CD4-positive, alpha-beta T cell (primary cell): Measurements from ENCODE around the gene PER3. TPM values are rescaled to one million over a fixed set of nuclear protein-coding genes. Genes with fewer than 3 reads are reported as not detected.

Experiments used
- ATAC-seq: fragments of 200-7000 bp; cut with Tn5 transposase; one replicate; pipeline ENCODE4 v1.10.0; 2022; ENCODE audit warnings: mild to moderate bottlenecking; ENCODE audit not compliant: poor library complexity
- CTCF ChIA-PET: fragments of 350-600 bp; sonication (Branson Sonifier 250); formaldehyde crosslinking; loops from one replicate; lab custom pipeline; 2021; ENCODE audit warnings: antibody characterized with exemption, inconsistent platforms; lab: Charles Lee
- POLR2A ChIA-PET: fragments of 350-600 bp; sonication (Branson Sonifier 250); formaldehyde crosslinking; loops from one replicate; lab custom pipeline; 2021; ENCODE audit warnings: antibody characterized with exemption, inconsistent platforms; lab: Charles Lee
- DNase-seq, 14 experiments: peaks; one replicate each; pipeline ENCODE4 v3.0.0-alpha.2; 2013 to 2020; ENCODE audit warnings: mixed read lengths in 2 of 14
- H3K27ac ChIP-seq, 2 donors: one replicate each; pipeline versions ENCODE4 v1.5.1 to v1.7.0; 2013; ENCODE audit warnings: low read length in 2 of 2, low read depth in 1 of 2, mild to moderate bottlenecking in 1 of 2
- H3K27me3 ChIP-seq, 2 experiments: 1 replicate in 1 of 2; 2 replicates in 1 of 2; pipeline versions ENCODE4 v1.6.1 to v1.7.0; 2013; ENCODE audit warnings: low read length in 2 of 2, control low read depth in 1 of 2, mild to moderate bottlenecking in 1 of 2, moderate library complexity in 1 of 2; ENCODE audit not compliant: insufficient read depth in 2 of 2, control insufficient read depth in 1 of 2
- H3K36me3 ChIP-seq: one replicate; pipeline ENCODE4 v1.6.1; 2013; ENCODE audit warnings: low read length, control low read depth; ENCODE audit not compliant: insufficient read depth
- H3K4me1 ChIP-seq: one replicate; pipeline ENCODE4 v1.6.1; 2013; ENCODE audit warnings: low read length, control low read depth; ENCODE audit not compliant: insufficient read depth
- H3K4me3 ChIP-seq: one replicate; pipeline ENCODE4 v1.5.1; 2013; ENCODE audit warnings: mild to moderate bottlenecking, low read length, moderate library complexity
- H3K9me3 ChIP-seq, 2 experiments: 1 replicate in 1 of 2; 2 replicates in 1 of 2; pipeline versions ENCODE4 v1.6.1 to v1.7.0; 2013; ENCODE audit warnings: low read length in 2 of 2, mild to moderate bottlenecking in 2 of 2, control low read depth in 1 of 2, moderate library complexity in 1 of 2; ENCODE audit not compliant: control insufficient read depth in 1 of 2, insufficient read depth in 1 of 2
- H3K27ac Mint-ChIP-seq: one replicate; pipeline ENCODE4 v1.8.0; 2020; ENCODE audit warnings: mixed read lengths
- H3K27me3 Mint-ChIP-seq: one replicate; pipeline ENCODE4 v1.8.0; 2021; ENCODE audit warnings: mixed read lengths
- H3K36me3 Mint-ChIP-seq: one replicate; pipeline ENCODE4 v1.8.0; 2021; ENCODE audit warnings: low read depth, mixed read lengths
- H3K4me1 Mint-ChIP-seq: one replicate; pipeline ENCODE4 v1.8.0; 2021; ENCODE audit warnings: low read depth, mixed read lengths
- H3K4me3 Mint-ChIP-seq: one replicate; pipeline ENCODE4 v1.8.0; 2020; ENCODE audit warnings: mild to moderate bottlenecking, mixed read lengths
- H3K9me3 Mint-ChIP-seq: one replicate; pipeline ENCODE4 v1.8.0; 2020; ENCODE audit warnings: mixed read lengths
- intact Hi-C, 2 experiments: fragments of 100-400 bp; cut with DNase I in 1 of 2; cut with micrococcal nuclease in 1 of 2; formaldehyde crosslinking; loops; one replicate each; pipeline versions ENCODE4 v1.15.1 to v1.9.0; 2023 to 2025; cut with DNase I, micrococcal nuclease
- total RNA-seq, 174 experiments: library from RNA in 2 of 174; stranded (reverse) in 2 of 174; gene quantifications; one replicate each; pipeline ENCODE4 v1.2.3 and lab custom pipeline; 2021 to 2026
- TF ChIP-seq, protein P1 (sequence below): fragments of 200-600 bp; IDR thresholded peaks from one replicate; pipeline ENCODE4 v1.8.0; 2022; ENCODE audit warnings: antibody characterized with exemption, mild to moderate bottlenecking

PER3 gene
- total RNA-seq, 2 experiments from 2014 or later, result 10.1 to 11.4 TPM

GRCh38 chr1:7778133-7778628, 5.9 kb upstream of the PER3 start:
- no peak for DNase-seq
- H3K4me3 Mint-ChIP-seq, result no peak overlapping the region
- peaks cover 47% of the 10 kb centered on the region for H3K4me1 Mint-ChIP-seq

DNA sequence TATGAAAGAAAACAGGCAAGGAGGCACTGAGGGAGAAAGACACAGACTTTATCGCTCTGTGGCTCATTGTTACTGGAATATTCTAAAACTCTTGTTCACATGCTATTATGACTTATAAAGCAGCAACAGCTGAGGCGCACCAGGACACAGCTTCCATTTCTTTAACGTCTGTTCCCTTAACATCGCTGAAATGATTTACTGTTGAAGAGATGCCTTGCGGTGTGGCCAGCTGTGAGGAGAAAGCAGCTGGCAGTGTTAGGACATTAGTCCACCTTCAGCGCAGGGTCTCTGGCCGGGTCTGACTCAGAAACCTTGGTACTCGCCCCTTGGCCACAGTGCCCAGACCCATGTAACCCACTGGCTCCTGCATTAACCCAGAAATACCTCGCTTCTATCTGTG, 3.1 kb upstream of the PER3 start:
- peaks cover 0 to 5% of the 10 kb centered on the region in 2 experiments for H3K9me3 ChIP-seq
- ChIA-PET POLR2A (interaction anchor here (3.1 kb wide), 1 partner anchor 9 kb away, joined by 19 read pairs; the partner anchor contains the start of gene VAMP3), CTCF (no interaction called here)
- H3K27me3 ChIP-seq, result no peaks in the 10 kb centered on the region
- Mint-ChIP-seq H3K27ac (peak overlapping the region; percentile 43), H3K4me3 (peak overlapping the region; percentile 15), H3K9me3 (no peaks in the 10 kb centered on the region), H3K27me3 (no peaks in the 10 kb centered on the region), H3K36me3 (peaks cover 52% of the 10 kb centered on the region), H3K4me1 (peaks cover 32% of the 10 kb centered on the region)
- peaks cover 34% of the 10 kb centered on the region for H3K4me1 ChIP-seq
- no peak overlapping the region for H3K27ac ChIP-seq
- H3K4me3 ChIP-seq, result no peak overlapping the region
- DNase-seq, result no peak
- intact Hi-C loops, result loop anchor here in 1 of 2 experiments (10.0 kb wide), 3 partner anchors 174 to 1094 kb away; partner anchors contain the start of genes ENO1 and RERE
- TF ChIP-seq, protein P1, sequence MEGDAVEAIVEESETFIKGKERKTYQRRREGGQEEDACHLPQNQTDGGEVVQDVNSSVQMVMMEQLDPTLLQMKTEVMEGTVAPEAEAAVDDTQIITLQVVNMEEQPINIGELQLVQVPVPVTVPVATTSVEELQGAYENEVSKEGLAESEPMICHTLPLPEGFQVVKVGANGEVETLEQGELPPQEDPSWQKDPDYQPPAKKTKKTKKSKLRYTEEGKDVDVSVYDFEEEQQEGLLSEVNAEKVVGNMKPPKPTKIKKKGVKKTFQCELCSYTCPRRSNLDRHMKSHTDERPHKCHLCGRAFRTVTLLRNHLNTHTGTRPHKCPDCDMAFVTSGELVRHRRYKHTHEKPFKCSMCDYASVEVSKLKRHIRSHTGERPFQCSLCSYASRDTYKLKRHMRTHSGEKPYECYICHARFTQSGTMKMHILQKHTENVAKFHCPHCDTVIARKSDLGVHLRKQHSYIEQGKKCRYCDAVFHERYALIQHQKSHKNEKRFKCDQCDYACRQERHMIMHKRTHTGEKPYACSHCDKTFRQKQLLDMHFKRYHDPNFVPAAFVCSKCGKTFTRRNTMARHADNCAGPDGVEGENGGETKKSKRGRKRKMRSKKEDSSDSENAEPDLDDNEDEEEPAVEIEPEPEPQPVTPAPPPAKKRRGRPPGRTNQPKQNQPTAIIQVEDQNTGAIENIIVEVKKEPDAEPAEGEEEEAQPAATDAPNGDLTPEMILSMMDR, result no peak
- peaks cover 32% of the 10 kb centered on the region for H3K36me3 ChIP-seq
- ATAC-seq, result no peak

More at GRCh38 chr1:7778133-7778628, 5.9 kb upstream of the PER3 start:
- no peak overlapping the region for H3K27ac ChIP-seq
- no peaks in the 10 kb centered on the region for H3K27me3 ChIP-seq
- Mint-ChIP-seq H3K36me3 (peaks cover 68% of the 10 kb centered on the region), H3K27me3 (no peaks in the 10 kb centered on the region), H3K9me3 (no peaks in the 10 kb centered on the region), H3K27ac (no peak overlapping the region)
- intact Hi-C loops, result no loop called here
- no peak overlapping the region for H3K4me3 ChIP-seq
- no peaks in the 10 kb centered on the region for H3K9me3 ChIP-seq
- ChIA-PET POLR2A (no interaction called here), CTCF (no interaction called here)
- H3K36me3 ChIP-seq, result peaks cover 40% of the 10 kb centered on the region
- H3K4me1 ChIP-seq, result peaks cover 23% of the 10 kb centered on the region
- no peak for ATAC-seq
- TF ChIP-seq, protein P1, result no peak

DNA sequence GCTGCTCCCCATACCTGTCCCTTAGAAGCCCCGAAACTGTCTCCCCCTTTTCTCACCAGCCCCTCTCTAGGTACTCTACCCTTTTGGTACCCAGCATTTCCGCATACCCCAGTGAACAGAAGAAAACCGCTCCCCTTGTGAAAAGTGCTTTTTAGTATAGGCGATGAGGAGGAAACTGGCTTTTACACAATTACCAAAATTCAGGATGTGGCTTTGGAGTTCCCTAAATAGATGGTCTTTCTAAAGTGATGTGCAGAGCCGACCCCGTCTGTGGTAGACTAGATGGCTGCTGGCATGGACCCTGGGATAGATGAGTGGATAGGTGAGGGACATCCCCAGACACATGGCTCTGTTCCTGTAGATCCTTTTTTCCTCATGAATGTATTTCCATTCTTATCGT, 2.6 kb upstream of the PER3 start:
- Mint-ChIP-seq H3K4me3 (peak overlapping the region; percentile 55), H3K4me1 (peaks cover 32% of the 10 kb centered on the region), H3K36me3 (peaks cover 49% of the 10 kb centered on the region), H3K27ac (peak overlapping the region; percentile 43), H3K9me3 (no peaks in the 10 kb centered on the region), H3K27me3 (no peaks in the 10 kb centered on the region)
- ATAC-seq (no peak), DNase-seq (no peak)
- POLR2A ChIA-PET, result interaction anchor here (1.1 to 3.1 kb wide), 2 partner anchors 10 to 29 kb away, joined by 3 to 19 read pairs; partner anchors contain the start of gene VAMP3
- intact Hi-C loops, result loop anchor here in 1 of 2 experiments (10.0 kb wide), 3 partner anchors 173 to 1093 kb away; partner anchors contain the start of genes ENO1 and RERE
- Histone ChIP-seq H3K4me1 (peaks cover 34% of the 10 kb centered on the region), H3K4me3 (no peak overlapping the region), H3K9me3 (peaks cover 0 to 5% of the 10 kb centered on the region in 2 experiments), H3K27ac (no peak overlapping the region), H3K27me3 (no peaks in the 10 kb centered on the region), H3K36me3 (peaks cover 31% of the 10 kb centered on the region)
- TF ChIP-seq, protein P1, result no peak
- CTCF ChIA-PET, result no interaction called here
